Stimulated activated CD8-positive, alpha-beta memory T cell treated with anti-CD3 and anti-CD28 coated beads, Interleukin-15, amount 100 ng/mL, for 48 hours (primary cell): Measurements from ENCODE around the gene ALPK3.

Experiments
- DNase-seq, 2 donors: peaks; one replicate each; pipeline ENCODE4 v3.0.0-alpha.2; 2020; ENCODE audit warnings: low read depth in 2 of 2

Gene ALPK3

DNA sequence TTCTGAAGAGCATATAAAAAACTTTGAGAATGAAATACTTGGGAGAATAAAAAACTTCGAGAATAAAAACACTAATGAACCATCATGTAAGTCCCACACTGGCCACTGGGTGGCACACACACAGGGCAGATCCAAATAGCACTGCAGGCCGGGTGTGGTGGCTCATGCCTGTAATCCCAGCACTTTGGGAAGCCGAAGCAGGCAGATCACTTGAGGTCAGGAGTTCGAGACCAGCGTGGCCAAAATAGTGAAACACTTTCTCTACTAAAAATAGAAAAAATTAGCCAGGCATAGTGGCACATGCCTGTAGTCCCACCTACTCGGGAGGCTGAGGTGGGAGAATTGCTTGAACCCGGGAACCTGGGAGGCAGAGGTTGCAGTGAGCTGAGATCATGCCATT, 28.5 kb downstream of the ALPK3 start:
- peak in 1 of 2 donors; percentile 3 for DNase-seq

GRCh38 chr15:84846269-84846668, 29.1 kb downstream of the ALPK3 start:
- no peak for DNase-seq

DNA sequence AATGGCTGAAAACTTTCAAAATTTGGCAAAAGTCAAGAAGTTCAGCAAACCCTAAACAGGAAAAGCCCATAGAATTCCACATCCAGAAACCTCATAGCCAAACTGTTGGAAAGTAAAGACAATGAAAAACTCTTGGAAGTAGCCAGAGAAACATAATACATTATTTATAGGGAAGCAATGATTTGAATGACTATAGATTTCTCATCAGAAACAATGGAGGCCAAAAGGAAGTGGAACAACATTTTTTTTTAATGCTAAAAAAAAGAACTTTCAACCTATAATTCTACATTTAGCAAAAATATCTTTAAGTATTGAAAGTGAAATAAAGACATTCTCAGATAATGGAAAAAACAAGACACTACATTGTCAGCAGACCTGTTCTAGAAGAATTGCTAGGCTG, 30.2 kb downstream of the ALPK3 start:
- DNase-seq, result no peak

GRCh38 chr15:84852212-84852611, 35.1 kb downstream of the ALPK3 start:
- DNase-seq, result no peak

DNA sequence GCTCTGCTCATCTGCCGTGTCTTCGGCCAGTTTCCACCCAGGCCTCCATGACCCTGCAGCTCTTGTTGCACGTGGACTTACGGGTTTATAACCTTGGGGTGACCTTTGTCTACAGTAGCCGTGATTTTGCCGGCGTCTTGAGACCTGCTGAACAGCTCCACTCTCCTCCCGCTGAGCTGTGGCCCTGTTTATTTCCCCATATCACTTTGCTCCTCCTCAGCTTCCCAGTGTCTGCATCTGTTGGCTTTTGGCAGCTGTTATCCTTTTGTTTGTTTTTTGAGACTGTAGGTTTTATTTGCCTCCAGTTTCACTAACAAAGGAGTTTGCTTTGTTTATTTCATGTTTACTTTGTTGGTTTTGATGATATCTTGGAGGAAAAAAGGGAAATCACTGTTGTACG, 38.0 kb downstream of the ALPK3 start:
- no peak for DNase-seq

GRCh38 chr15:84855765-84856164, 38.6 kb downstream of the ALPK3 start:
- no peak for DNase-seq

DNA sequence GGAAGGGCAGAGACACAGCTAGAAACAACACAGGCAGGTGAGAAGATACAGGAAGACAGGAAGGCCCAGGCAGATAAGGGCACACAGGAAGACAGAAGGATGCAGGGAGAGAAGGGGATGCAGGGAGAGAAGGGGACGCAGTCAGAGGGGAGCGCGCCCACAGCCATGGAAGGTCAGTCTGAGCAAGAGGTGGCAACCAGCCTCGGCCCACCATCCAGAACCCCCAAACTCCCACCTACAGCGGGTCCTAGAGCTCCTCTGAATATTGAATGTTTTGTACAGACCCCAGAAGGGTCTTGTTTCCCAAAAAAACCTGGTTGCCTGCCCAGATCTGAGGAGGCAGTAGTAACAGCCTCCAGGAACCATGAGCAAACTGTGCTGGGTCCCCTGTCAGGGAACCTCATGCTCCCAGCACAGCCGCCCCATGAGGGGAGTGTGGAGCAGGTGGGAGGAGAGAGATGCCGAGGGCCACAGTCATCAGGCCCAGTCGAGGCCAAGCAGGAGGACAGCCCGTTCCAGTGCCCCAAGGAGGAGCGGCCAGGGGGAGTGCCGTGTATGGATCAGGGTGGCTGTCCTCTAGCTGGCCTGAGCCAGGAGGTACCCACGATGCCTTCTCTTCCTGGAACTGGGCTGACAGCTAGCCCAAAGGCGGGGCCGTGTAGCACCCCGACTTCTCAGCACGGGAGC, 39.7 kb downstream of the ALPK3 start:
- DNase-seq, result no peak

GRCh38 chr15:84857418-84858004, 40.4 kb downstream of the ALPK3 start:
- DNase-seq, result no peak

DNA sequence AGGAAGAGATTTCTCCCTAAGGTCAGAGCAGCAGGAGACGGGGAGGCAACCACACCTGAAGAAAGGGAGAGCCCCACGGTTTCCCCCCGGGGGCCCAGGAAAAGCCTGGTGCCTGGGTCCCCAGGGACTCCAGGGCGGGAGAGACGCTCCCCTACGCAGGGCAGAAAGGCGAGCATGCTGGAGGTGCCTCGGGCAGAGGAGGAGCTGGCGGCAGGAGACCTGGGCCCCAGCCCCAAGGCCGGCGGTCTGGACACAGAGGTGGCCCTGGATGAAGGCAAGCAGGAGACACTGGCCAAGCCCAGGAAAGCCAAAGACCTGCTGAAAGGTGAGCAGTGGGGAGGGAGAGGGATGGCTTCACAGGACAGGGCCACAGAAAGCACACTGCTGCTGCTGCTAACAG, 41.1 kb downstream of the ALPK3 start:
- no peak for DNase-seq

- DNase-seq, result no peak
Observed at GRCh38 chr15:84859144-84859543, 42.0 kb downstream of the ALPK3 start.

DNA sequence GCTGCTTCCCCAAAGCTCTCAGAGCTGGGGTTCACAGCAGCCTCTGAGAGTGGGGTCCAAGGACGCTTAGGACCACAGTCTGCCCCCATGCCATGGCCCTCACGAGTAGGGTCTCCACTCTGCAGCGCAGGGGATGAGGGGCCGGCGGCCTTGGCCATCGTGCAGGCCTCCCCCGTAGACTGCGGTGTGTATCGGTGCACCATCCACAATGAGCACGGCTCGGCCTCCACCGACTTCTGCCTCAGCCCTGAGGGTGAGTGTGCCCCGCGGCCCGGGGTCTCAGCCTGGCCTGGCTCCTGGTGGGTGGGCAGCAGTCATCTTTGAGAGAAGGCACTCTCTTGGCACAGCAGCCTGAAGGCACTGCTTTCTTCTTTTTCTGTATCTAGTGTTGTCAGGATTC, 42.5 kb downstream of the ALPK3 start:
- no peak for DNase-seq

- no peak for DNase-seq
Observed at GRCh38 chr15:84861781-84862180, 44.6 kb downstream of the ALPK3 start.

DNA sequence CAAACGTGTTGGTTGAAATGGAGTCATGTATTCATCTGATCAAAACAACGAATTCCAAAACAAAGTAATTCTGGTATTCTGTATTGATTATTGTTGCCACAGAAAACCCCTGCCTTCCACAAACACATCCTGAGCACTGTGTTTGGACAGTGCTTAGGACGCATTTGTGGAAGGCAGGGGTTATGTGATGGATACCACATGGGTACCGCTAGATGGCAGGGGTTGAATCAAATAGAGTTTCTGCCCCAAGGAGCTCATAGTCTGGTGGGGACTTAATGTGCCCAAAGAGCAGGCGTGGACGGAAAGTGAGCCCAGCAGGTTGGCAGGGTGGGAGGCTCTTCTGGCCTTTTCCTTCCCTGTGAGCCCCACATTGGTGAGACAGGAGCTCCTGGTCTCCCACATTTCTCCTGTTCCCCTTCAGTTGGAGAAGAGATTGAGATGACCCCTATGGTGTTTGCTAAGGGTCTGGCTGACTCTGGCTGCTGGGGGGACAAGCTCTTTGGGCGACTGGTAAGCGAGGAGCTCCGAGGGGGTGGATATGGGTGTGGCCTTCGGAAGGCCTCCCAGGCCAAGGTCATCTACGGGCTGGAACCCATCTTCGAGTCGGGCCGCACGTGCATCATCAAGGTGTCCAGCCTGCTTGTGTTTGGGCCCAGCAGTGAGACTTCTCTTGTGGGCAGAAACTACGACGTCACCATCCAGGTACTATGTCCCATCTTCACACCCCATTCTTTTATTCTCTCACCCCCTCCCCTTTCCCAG, 45.2 kb downstream of the ALPK3 start:
- no peak for DNase-seq

GRCh38 chr15:84863565-84864443, 46.6 kb downstream of the ALPK3 start:
- no peak for DNase-seq

- DNase-seq, result no peak
Observed at GRCh38 chr15:84864444-84864795, 47.3 kb downstream of the ALPK3 start.

- no peak for DNase-seq
Observed at GRCh38 chr15:84865074-84865569, 48.0 kb downstream of the ALPK3 start.

GRCh38 chr15:84868037-84868880, 51.1 kb downstream of the ALPK3 start:
- no peak for DNase-seq

DNA sequence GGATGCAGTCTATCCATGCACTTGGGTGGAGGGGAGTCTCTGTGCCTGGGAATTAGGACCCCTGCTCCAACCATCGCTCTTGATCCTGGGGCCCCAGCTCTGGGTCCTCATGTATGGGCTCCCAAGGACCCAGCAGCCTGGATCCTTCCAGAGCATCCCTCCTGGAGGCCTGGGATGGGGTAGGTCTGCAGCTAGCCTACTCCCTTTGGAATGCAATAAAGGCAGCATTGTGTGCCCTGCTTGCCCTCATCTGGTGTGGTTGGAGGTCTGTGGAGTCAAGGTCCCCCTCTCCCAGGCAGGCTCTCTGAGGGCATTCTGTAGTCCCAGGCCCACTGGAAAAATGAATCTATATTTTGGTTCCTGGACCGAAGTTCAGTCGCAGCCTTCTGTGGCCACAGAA, 52.4 kb downstream of the ALPK3 start:
- no peak for DNase-seq

GRCh38 chr15:84871428-84871985, 54.4 kb downstream of the ALPK3 start:
- DNase-seq, result no peak

DNA sequence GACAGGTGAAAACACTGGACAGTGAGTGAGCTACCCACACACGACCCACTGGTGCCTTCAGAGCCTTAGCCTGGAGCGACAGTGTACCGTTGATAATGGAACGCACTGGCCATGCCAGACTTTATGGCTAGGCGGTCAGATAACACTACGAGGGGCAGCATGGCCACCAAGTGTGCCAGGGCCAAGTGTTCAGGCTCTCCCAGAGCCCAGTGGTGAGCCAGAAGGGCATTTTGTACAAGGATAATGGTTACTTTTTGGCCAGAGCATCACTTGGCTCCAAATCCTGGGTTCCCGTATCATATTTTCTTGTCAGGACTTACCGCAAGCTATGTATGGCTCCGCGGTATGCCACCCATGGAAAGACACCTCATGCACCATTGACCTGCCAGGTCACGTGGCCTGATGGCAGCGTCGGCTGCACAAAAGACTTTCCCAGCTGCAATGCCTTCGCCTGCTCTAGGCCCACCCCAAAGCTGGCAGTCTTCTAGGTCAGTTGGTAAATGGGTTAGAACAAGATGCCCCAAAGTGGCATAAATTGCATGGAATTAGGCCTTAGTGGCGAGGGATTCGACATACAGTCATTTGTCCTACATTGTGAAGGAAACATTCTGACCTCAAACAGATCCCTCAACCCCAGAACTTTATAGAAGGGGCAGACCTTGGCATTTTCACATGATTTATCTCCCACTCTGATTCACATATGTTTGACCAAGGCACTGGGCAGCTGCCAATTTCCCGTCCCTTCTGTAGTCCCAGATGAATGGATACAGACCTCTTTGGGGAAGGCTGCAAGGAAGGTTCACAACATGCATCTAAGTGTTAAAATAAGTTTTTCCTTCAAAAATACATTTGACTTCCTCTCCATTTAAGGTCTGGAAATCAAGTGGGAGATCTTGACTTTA, 55.1 kb downstream of the ALPK3 start:
- DNase-seq, result no peak
